Dermis blood vessel endothelial cell (primary cell): ENCODE results near the gene MYH15. TPM values are rescaled to one million over a fixed set of nuclear protein-coding genes. Genes with fewer than 3 reads are reported as not detected.
"Not testable (repeated sequence)": the region's sequence is repeated elsewhere in the genome, so short reads cannot be mapped to it uniquely, and the experiment has no call there.

Experiments used
- DNase-seq: peaks from one replicate; pipeline ENCODE4 v3.0.0; 2010
- total RNA-seq: library from RNA; depleted of rRNA; stranded (reverse); fragments of >200 nt; gene quantifications from 2 replicates; pipeline ENCODE4 v1.2.3, GENCODE V29; 2014

Gene MYH15
- total RNA-seq, 1 donor from 2014 or later: under 0.01 TPM

DNA sequence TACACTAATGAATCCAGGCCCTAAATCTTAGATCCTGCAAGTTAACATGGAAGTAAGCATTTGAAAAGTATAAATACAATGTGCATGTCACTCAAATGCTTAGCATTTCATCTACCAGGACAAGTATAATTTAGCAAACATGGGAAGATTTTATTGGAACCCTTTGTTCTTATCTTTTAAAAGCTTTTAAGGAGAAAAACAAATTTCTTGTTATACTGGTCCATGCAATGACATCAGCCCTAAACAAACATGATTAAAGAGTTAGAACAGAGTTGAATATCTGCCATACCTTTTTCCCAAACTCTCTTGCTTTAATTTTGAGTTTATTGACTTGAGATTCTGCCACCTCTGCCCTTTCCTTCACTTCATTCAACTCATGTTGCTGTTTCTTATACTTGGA lies 127.1 kb downstream of the MYH15 start:
- no peak for DNase-seq

- DNase-seq: no peak
Observed at GRCh38 chr3:108381529-108382140, 128.8 kb downstream of the MYH15 start.

- no peak for DNase-seq
Observed at GRCh38 chr3:108380128-108380795, 130.1 kb downstream of the MYH15 start.

GRCh38 chr3:108378952-108379342 lies 131.4 kb downstream of the MYH15 start:
- DNase-seq: not testable (repeated sequence)

DNA sequence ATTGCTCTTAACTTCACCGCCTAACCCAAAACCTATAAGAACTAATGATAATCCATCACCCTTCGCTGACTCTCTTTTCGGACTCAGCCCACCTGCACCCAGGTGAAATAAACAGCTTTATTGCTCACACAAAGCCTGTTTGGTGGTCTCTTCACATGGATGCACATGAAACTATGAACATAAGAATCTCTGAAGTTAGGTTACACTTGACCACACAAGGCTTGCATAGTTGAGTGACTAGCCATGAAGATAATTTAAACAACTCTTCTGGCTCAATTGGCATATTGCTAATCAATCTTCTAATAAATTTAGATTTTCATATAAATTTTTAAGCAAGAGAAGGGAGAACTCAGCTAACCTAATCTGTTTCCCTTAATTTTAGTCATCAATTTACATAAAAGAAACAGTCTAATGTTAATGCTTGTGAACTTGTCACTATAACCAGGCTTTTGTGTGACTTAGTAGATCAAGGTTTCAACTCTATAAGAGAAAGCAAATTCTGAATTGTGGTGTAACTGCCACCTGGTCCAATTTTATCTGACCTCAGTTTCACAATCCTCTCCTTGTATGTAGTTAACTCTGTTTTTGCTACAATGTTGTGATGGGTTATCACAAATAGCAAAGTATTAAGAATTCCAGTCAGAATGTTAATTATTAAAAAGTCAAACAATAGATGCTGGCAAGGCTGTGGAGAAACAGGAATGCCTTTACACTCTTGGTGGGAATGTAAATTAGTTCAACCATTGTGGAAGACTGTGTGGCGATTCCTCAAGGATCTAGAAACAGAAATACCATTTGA lies 132.0 kb downstream of the MYH15 start:
- no peak for DNase-seq

DNA sequence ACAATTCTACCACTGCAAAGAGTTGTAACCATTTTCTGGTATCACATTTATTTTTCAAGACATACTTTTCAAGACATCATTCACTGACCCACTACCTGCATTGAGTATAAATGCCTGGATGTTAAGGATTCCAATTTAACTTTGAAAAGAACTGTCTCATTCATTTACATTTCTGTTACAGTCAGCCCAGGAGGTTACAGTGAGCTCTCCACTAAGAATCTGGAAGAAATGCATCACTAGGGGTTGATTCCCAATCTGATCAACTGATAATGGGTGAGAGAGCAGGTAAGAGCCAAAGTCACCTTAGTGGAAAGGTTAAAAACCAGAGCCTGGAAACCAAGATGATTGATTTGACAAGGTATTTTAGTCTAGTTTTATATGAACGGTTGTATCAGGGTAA lies 133.0 kb downstream of the MYH15 start:
- DNase-seq: no peak

DNA sequence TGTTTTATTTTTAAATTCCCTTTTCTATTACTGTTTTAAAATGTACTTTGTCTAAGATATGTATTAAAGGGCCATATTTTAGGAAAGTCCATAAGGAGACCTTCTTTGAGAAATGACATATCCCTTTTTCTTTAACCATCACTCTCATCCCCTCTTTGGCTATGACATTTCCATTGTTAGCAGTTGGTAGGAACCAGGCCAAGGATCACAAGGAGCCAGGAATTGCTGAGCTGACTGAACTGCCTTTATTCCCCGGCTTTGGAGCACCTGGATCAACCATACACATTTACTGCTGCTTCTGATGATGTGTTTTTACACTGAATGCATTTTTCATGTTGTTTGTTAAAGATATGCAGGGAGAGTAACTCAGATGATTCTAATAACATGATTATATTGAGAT lies 134.4 kb downstream of the MYH15 start:
- DNase-seq: no peak

DNA sequence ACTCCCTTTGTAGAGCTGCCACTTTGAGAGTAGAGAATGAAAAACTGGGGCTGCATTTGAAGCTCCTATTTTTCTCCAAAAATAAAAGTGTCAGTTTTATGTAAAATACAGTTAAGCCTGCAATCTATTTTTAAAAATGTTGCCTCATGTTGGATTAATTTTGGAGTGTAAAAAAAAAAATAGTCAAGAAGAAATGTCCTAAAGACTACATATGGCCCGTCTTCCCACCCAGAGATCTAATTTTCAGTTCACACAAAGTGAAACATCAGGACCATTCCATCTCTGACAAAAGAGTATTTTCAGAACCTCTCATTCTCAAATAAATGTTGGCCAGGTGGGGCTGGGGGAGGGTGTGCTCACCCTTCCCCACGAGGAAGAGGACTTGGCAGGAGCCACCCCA lies 151.4 kb downstream of the MYH15 start:
- no peak for DNase-seq

DNA sequence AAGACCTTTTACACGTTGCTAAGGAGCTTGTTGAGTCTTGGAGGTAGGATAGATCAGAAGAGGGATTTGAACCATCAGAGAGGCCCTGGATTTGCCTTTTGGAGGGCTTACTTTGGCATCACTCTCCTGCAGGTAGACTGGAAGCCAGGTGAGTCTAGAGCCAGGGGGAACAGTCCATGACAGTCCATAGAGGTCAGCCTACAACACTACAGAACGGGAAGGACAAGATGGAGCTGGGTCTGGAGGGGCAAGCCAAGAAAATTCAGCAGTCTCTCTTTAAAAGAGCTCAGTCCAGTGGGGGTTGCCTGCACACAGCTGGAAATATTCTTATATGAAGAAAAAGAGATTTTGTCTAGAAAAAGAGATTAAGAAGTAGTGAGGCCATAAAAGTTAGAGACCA lies 153.4 kb downstream of the MYH15 start:
- no peak for DNase-seq

DNA sequence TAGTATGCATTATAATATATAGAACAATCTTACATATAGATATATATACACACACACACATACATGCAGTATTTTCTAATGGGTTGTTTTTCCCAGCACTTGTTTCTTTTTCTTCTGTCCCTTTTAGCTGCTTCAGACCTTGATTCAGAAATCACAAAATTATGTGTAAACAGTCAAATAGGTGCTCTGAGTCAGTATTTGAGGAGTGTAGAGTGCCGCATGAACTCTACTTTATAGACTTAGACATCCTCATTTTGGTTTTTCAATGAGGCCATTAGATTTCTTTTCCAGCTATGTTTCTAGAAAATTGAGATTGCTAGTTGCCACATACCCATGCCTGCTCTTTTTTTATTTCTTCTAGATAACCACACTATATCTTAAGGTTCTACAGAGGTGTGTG lies 155.8 kb downstream of the MYH15 start:
- DNase-seq: no peak

DNA sequence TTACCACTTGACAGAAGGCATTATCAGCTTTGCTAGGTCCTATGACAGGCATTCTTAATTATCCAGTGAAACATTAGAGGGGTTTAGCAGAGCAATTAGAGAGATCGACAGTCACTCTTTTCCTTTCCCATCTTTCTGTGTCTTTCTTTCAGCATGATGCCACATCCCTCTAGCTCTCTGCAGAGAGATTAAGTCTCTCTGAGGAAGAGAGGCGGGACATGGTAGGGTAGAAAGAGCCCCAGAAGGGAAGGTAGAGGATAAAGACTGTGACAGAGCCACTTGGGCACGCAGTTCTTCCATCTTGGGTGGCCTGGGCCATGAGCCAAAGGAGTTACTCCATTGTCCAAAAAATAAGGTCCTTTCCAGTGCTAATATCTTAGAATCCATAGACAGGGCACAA lies 158.2 kb downstream of the MYH15 start:
- no peak for DNase-seq

DNA sequence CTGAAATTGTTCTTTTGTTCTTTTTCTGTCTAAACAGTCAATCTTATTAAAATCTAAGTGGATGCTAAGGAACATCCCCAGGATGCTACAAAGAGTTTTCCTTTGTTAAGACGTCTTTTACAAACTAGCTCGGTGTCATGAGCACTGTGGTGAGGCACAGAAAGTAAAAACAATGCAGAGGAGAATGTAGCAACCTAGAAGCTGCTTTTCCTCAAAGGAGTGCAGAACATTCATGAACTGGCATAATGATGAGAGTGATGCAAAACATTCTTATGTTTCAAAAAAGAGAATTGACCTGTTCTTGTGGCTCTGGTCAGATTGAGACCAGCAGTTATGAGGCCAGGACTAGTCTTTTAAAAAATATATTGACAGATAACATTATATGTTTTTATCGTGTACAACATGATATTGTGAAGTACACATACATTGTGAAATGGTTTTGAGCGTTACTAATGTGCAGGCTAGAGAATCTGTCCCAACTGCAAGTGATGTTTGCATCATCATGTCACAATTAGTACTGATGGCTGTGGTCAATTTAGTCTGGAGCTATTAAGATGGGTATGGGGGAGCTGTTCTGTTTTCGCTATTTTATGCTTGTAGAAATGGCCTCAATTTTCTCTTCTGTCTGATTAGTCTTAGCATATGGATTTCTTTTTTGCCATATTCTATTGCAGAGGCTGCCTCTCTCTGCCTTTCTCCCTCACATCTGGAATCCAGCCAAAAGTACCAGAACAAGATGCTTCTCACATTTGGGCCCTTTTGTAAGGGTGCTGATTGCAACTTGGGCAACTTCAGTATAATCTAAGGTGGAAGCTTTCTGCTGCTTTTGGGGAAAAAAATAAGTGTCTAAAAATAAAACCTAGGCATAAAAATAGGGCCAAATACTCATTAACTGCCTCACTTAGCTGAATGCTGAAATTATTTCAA lies 163.8 kb downstream of the MYH15 start:
- DNase-seq: no peak

DNA sequence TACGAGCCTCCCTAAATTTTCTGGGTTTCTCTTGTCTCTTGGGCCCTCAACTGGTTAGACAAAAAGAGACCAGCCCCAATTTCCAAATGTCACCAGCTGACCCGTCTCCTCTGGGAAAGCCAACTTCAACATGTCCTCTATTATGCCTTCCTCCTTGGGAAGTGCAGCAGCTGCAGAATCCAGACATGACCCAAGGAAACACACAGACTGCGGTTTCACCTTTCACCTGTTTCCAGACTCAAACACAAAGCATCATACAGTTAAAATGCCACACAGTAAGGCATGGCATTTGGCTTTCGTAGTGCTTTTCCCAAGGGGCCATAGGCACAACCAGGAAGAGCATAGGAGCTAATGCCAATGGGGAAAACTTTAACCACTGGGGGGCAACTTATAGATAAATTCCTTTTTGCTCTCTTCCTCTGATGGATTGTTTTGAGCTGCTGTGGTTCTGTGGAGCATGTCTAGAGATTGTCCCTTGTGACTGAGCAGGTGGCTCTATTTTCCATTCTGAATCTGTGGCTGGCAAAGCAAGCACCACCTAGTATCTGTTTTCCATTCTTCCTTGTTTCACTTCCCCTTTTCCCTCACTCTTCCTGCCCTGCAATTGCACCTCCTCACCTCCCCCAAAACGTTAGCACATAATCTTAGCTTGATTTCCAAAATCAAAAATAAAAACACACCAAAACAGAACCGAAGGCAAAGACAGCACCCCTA lies 164.7 kb downstream of the MYH15 start:
- no peak for DNase-seq

- no peak for DNase-seq
Observed at GRCh38 chr3:108343491-108343890, 166.9 kb downstream of the MYH15 start.

- DNase-seq: peak; percentile 56
Observed at GRCh38 chr3:108342837-108343486, 167.4 kb downstream of the MYH15 start.

DNA sequence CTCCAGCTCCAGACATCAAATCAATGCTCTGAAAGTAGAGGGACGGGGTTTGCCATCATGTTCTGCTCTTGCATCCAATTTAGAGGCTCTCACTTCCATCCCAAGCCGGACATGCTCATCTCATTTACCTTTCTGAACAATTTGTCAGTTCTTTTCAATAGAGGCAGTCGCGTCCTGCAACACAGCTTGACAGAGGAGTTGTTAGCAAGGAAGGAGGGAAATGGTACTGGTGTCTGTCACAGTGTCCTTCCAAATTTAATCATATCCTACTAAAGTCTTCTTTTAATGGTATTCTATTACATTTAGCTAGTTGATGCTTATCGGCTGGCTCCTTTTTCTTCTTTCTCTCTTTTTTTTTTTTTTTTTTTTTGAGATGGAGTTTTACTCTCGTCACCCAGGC lies 168.5 kb downstream of the MYH15 start:
- DNase-seq: no peak

- DNase-seq: no peak
Observed at GRCh38 chr3:108338901-108339545, 171.4 kb downstream of the MYH15 start.

- no peak for DNase-seq
Observed at GRCh38 chr3:108334701-108335100, 175.7 kb downstream of the MYH15 start.

- DNase-seq: no peak
Observed at GRCh38 chr3:108333961-108334360, 176.4 kb downstream of the MYH15 start.

- no peak for DNase-seq
Observed at GRCh38 chr3:108331792-108332191, 178.6 kb downstream of the MYH15 start.
